ENCODE measurements around the gene VAMP3.

VAMP3 gene

GRCh38 chr1:7821282-7821681, 50.2 kb downstream of the VAMP3 start:
- no peak for DNase-seq

GRCh38 chr1:7824701-7825100, 53.6 kb downstream of the VAMP3 start:
- DNase-seq: no peak

GRCh38 chr1:7826363-7826762, 55.3 kb downstream of the VAMP3 start:
- no peak for DNase-seq

DNA sequence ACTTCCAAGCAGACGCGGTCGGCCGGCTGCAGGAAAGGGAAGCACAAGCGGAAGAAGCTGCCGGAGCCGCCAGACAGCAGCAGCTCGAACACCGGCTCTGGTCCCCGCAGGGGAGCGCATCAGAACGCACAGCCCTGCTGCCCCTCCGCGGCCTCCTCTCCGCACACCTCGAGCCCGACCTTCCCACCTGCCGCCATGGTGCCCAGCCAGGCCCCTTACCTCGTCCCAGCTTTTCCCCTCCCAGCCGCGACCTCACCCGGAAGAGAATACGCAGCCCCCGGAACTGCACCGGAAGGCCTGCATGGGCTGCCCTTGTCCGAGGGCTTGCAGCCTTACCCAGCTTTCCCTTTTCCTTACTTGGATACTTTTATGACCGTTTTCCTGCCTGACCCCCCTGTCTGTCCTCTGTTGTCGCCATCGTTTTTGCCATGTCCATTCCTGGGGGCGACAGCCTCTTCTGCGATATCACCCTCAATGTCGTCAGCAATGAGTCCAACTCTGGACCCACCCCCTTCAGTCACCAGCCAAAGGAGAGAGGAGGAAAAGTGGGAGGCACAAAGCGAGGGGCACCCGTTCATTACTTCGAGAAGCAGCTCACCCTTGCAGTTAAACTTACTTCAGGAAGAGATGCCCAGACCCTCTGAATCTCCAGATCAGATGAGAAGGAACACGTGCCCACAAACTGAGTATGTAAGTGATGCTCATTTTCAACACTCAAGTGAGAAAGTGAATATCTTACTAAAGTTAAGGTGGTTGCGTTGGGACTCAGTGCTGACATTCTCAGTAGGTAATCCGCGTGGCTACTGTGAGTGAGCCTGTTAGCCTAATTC, 56.2 kb downstream of the VAMP3 start:
- DNase-seq: no peak

Data from NCI-H446 (cell line).